NCI-H82 (cell line): ENCODE data around the gene CARMIL3.
A peak's percentile ranks its signal among the peaks of the same experiment; 100 is the strongest.
"Not testable (repeated sequence)": the region's sequence is repeated elsewhere in the genome, so short reads cannot be mapped to it uniquely, and the experiment has no call there.

Experiments used
- DNase-seq: peaks from one replicate; lab custom pipeline; 2025; lab: John Stamatoyannopoulos, UW

Gene CARMIL3

GRCh38 chr14:24051789-24052655 is at the start of gene CARMIL3:
CARMIL3 (plus strand) TSS chr14:24052009; CDS start chr14:24052154, 145 bp downstream.
- peak; percentile 77 for DNase-seq

- not testable (repeated sequence) for DNase-seq
These were observed 45.4 kb upstream of the CARMIL3 start for GRCh38 chr14:24006471-24006816.

GRCh38 chr14:24006817-24007652 is 44.8 kb upstream of the CARMIL3 start:
- not testable (repeated sequence) for DNase-seq

GRCh38 chr14:24011051-24011450 is 40.8 kb upstream of the CARMIL3 start:
- DNase-seq: no peak

GRCh38 chr14:24012726-24013273 is 39.0 kb upstream of the CARMIL3 start:
- not testable (repeated sequence) for DNase-seq

GRCh38 chr14:24013654-24014514 is 37.9 kb upstream of the CARMIL3 start:
- DNase-seq: peak; percentile 80

GRCh38 chr14:24015745-24016144 is 36.1 kb upstream of the CARMIL3 start:
- not testable (repeated sequence) for DNase-seq

- DNase-seq: not testable (repeated sequence)
These were observed 32.8 kb upstream of the CARMIL3 start for GRCh38 chr14:24018978-24019377.

- peak; percentile 4 for DNase-seq
These were observed 31.9 kb upstream of the CARMIL3 start for GRCh38 chr14:24019944-24020343.

- DNase-seq: not testable (repeated sequence)
These were observed 31.3 kb upstream of the CARMIL3 start for GRCh38 chr14:24020520-24020919.

GRCh38 chr14:24024939-24025418 is 26.8 kb upstream of the CARMIL3 start:
- not testable (repeated sequence) for DNase-seq

- not testable (repeated sequence) for DNase-seq
These were observed 22.1 kb upstream of the CARMIL3 start for GRCh38 chr14:24029687-24030086.

- DNase-seq: not testable (repeated sequence)
These were observed 20.5 kb upstream of the CARMIL3 start for GRCh38 chr14:24031331-24031730.

- DNase-seq: no peak
These were observed 18.9 kb upstream of the CARMIL3 start for GRCh38 chr14:24032727-24033418.

- DNase-seq: not testable (repeated sequence)
These were observed 16.0 kb upstream of the CARMIL3 start for GRCh38 chr14:24035769-24036168.

- DNase-seq: peak; percentile 81
These were observed 15.4 kb upstream of the CARMIL3 start for GRCh38 chr14:24036169-24036962.

GRCh38 chr14:24036963-24037657 is 14.7 kb upstream of the CARMIL3 start:
- DNase-seq: not testable (repeated sequence)

GRCh38 chr14:24037658-24038037 is 14.2 kb upstream of the CARMIL3 start:
- no peak for DNase-seq

- no peak for DNase-seq
These were observed 13.1 kb upstream of the CARMIL3 start for GRCh38 chr14:24038686-24039085.
